Measurements from ENCODE around the gene CARMIL3. TPM values are rescaled to one million over a fixed set of nuclear protein-coding genes. Genes with fewer than 3 reads are reported as not detected.

CARMIL3 gene
- total RNA-seq, 6 experiments from 2014 or later = 0.18 to 1.9 (median 0.29) TPM

DNA sequence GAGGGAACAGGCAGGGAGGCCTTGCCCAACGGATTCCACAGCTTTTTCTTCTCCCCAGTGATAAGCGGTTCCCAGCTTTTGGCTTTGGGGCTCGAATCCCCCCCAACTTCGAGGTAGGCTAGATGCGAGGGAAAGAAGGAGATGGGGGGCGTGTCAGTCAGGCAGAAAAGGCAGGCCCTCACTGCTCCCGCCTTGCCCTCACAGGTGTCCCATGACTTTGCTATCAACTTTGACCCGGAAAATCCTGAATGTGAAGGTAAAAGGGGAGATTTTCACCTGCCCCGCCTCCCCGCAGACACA lies 24.4 kb downstream of the CARMIL3 start:
- DNase-seq (no peak), ATAC-seq (no peak)
- Histone ChIP-seq H3K27ac (no peak overlapping the region), H3K9me3 (no peaks in the 10 kb centered on the region), H3K4me1 (peaks cover 0 to 40% (median 21%) of the 10 kb centered on the region in 4 donors), H3K4me3 (no peak overlapping the region), H3K36me3 (no peaks in the 10 kb centered on the region), H3K27me3 (no peaks in the 10 kb centered on the region)
- no CpG with 5 or more reads among the region's 10 CpGs for WGBS (ENCODE audit: insufficient coverage, low coverage, low lambda C conversion rate, missing lambda C conversion rate)
- TF ChIP-seq CTCF (IDR thresholded peaks at IDR 0.05) (no peak), POLR2A (IDR thresholded peaks at IDR 0.05) (no peak)
- intact Hi-C loops (cut with DNase I) = no loop called here

DNA sequence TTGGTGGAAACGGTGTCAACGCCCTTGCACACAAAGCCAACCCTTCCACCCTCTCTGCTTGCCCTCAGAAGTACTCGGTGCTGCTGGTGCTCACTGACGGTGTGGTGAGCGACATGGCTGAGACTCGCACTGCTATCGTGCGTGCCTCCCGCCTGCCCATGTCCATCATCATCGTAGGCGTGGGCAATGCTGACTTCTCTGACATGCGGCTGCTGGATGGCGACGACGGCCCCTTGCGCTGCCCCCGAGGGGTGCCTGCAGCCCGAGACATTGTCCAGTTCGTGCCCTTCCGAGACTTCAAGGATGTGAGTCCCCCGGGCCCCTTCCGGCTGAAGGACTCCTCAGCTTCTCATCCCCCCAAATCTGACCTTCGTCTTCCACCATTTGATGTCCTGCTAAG lies 25.3 kb downstream of the CARMIL3 start:
- ATAC-seq (no peak), DNase-seq (no peak)
- H3K4me3 ChIP-seq = no peak overlapping the region
- TF ChIP-seq POLR2A (IDR thresholded peaks at IDR 0.05) (no peak), CTCF (IDR thresholded peaks at IDR 0.05) (no peak)
- intact Hi-C loops (cut with DNase I) = no loop called here
- no peaks in the 10 kb centered on the region for H3K36me3 ChIP-seq
- H3K9me3 ChIP-seq = no peaks in the 10 kb centered on the region
- no peak overlapping the region for H3K27ac ChIP-seq
- no peaks in the 10 kb centered on the region for H3K27me3 ChIP-seq
- 98% methylated on average over 7 of the region's 23 CpGs for WGBS (ENCODE audit: insufficient coverage, low coverage, low lambda C conversion rate, missing lambda C conversion rate)
- peaks cover 0 to 45% (median 21%) of the 10 kb centered on the region in 4 donors for H3K4me1 ChIP-seq

DNA sequence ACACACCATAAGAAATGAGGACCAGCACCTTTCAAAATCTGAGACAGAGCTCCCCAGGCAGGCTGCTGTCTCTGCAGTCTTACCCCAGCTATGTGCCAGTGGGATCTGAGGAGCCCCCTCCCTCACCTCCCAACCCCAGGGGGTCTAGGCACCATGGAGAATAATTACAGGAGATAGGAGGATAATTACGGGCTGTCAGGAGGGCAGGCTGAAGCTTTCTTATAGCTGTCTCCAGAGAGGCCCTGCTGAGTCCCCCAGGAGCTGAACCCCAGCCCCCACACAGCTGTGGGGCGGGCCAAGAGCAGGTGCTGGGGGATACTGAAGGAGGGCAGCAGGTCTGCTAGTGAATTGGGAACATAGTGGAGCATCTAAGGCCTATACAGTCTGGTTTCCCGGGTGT lies 26.3 kb downstream of the CARMIL3 start:
- Histone ChIP-seq H3K9me3 (no peaks in the 10 kb centered on the region), H3K27me3 (no peaks in the 10 kb centered on the region), H3K36me3 (no peaks in the 10 kb centered on the region), H3K4me1 (peaks cover 0 to 38% (median 17%) of the 10 kb centered on the region in 4 donors), H3K27ac (no peak overlapping the region), H3K4me3 (no peak overlapping the region)
- no peak for ATAC-seq
- TF ChIP-seq CTCF (IDR thresholded peaks at IDR 0.05) = no peak
- no peak for TF ChIP-seq POLR2A (IDR thresholded peaks at IDR 0.05)
- DNase-seq = no peak
- intact Hi-C loops (cut with DNase I) = no loop called here
- 86% methylated on average over 2 of the region's 3 CpGs for WGBS (ENCODE audit: insufficient coverage, low coverage, low lambda C conversion rate, missing lambda C conversion rate)

DNA sequence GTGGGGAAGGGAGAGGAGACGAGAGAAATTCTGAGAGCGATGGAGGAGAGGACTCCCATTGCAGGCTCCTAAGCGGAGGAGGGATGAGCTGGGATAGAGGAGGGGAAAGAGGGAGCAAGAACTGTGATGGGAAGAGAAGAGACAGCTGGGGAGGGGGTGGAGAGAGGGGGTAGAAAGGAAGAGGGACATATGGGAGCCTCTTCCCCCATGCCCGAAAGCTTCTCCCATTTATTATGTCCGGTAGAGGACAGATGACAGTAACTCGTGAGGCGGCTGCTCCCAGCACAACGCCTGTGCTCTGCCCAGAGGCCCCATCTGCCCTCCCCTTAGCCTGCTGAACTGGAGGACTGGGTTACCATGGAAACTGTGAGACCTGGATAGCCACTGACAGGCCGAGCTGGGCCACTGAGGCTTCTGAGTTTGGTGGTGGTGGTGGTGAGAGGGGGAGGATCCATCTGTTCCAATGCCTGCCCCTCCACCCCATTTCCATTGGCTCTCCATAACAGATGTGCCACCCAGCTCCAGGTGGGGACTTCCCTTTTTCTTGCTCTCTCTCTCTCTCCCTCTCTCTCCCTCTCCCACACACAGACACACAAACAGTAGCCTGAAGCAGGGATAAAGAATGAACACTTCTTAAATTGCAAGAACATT lies 27.8 kb downstream of the CARMIL3 start:
- TF ChIP-seq CTCF (IDR thresholded peaks at IDR 0.05) (no peak), POLR2A (IDR thresholded peaks at IDR 0.05) (no peak)
- H3K9me3 ChIP-seq = no peaks in the 10 kb centered on the region
- intact Hi-C loops (cut with DNase I) = no loop called here
- peaks cover 0 to 23% (median 12%) of the 10 kb centered on the region in 4 donors for H3K4me1 ChIP-seq
- no peak overlapping the region for H3K4me3 ChIP-seq
- H3K27me3 ChIP-seq = no peaks in the 10 kb centered on the region
- 88% methylated on average over 3 of the region's 9 CpGs for WGBS (ENCODE audit: insufficient coverage, low coverage, low lambda C conversion rate, missing lambda C conversion rate)
- H3K36me3 ChIP-seq = no peaks in the 10 kb centered on the region
- DNase-seq (no peak), ATAC-seq (no peak)
- H3K27ac ChIP-seq = no peak overlapping the region

GRCh38 chr14:24080142-24080530 lies 28.3 kb downstream of the CARMIL3 start:
- 86% methylated on average over 4 of the region's 6 CpGs for WGBS (ENCODE audit: insufficient coverage, low coverage, low lambda C conversion rate, missing lambda C conversion rate)
- intact Hi-C loops (cut with DNase I) = no loop called here
- Histone ChIP-seq H3K9me3 (no peaks in the 10 kb centered on the region), H3K27ac (no peak overlapping the region), H3K36me3 (no peaks in the 10 kb centered on the region), H3K4me1 (peaks cover 0 to 19% (median 10%) of the 10 kb centered on the region in 4 donors), H3K4me3 (no peak overlapping the region), H3K27me3 (no peaks in the 10 kb centered on the region)
- no peak for TF ChIP-seq POLR2A (IDR thresholded peaks at IDR 0.05)
- no peak for TF ChIP-seq CTCF (IDR thresholded peaks at IDR 0.05)
- DNase-seq (no peak), ATAC-seq (no peak)

Measured in right lobe of liver (tissue), 6 donors.